ENCODE data around the gene TEPSIN. TPM values are rescaled to one million over a fixed set of nuclear protein-coding genes. Genes with fewer than 3 reads are reported as not detected.
A peak's percentile ranks its signal among the peaks of the same experiment; 100 is the strongest.

TEPSIN gene
- total and polyA plus RNA-seq, 2 of the 13 experiments (the other 11 are each of a cell fraction or from before 2014, with no cell fraction given): 16.1 to 18.8 TPM

- peak; percentile 81; the same call in 1 of the 2 replicates for TF ChIP-seq BCL3 (CRISPR knock-in tag; IDR thresholded peaks at IDR 0.05)
- no peak for TF ChIP-seq ZFP36 (IDR thresholded peaks at IDR 0.05; ENCODE audit: borderline replicate concordance, low read depth, low read length, partially characterized antibody)
- 0 out of 2 replicates have a peak, but pooled peaks have one; percentile 43 for TF ChIP-seq ISX (CRISPR knock-in tag; conservative IDR thresholded peaks at IDR 0.05)
- peak; percentile 100 for TF ChIP-seq NFYC (CRISPR knock-in tag; IDR thresholded peaks at IDR 0.05)
- no peak for TF ChIP-seq PHB2 (IDR thresholded peaks at IDR 0.05; ENCODE audit: partially characterized antibody)
- TF ChIP-seq SRF (IDR thresholded peaks at IDR 0.05; ENCODE audit: low read depth, low read length): no peak
- no peak for TF ChIP-seq ZNF616 (CRISPR knock-in tag; IDR thresholded peaks at IDR 0.05; ENCODE audit: low read depth)
- TF ChIP-seq HHEX (CRISPR knock-in tag; IDR thresholded peaks at IDR 0.05): peak; percentile 56; the same call in 1 of the 2 replicates
- no peak for TF ChIP-seq ZSCAN9 (CRISPR knock-in tag; IDR thresholded peaks at IDR 0.05; ENCODE audit: borderline replicate concordance)
- 0 out of 2 replicates have a peak, but pooled peaks have one; percentile 2 for TF ChIP-seq SNAPC2 (CRISPR knock-in tag; IDR thresholded peaks at IDR 0.05)
- TF ChIP-seq SP2 (CRISPR knock-in tag; IDR thresholded peaks at IDR 0.05): peak; percentile 98
- TF ChIP-seq ZKSCAN5 (CRISPR knock-in tag; IDR thresholded peaks at IDR 0.05): no peak
- peak; percentile 92 for TF ChIP-seq ELF4 (CRISPR knock-in tag; IDR thresholded peaks at IDR 0.05; ENCODE audit: borderline replicate concordance)
- TF ChIP-seq FOXA1 (IDR thresholded peaks at IDR 0.05): no peak
- peak; percentile 60 for TF ChIP-seq FOXA1 (CRISPR knock-in tag; IDR thresholded peaks at IDR 0.05)
- peak; percentile 93 for TF ChIP-seq GATAD1 (CRISPR knock-in tag; IDR thresholded peaks at IDR 0.05)
- TF ChIP-seq KDM2A (CRISPR knock-in tag; IDR thresholded peaks at IDR 0.05; ENCODE audit: borderline replicate concordance, low read depth): peak; percentile 88
- TF ChIP-seq, protein P1, sequence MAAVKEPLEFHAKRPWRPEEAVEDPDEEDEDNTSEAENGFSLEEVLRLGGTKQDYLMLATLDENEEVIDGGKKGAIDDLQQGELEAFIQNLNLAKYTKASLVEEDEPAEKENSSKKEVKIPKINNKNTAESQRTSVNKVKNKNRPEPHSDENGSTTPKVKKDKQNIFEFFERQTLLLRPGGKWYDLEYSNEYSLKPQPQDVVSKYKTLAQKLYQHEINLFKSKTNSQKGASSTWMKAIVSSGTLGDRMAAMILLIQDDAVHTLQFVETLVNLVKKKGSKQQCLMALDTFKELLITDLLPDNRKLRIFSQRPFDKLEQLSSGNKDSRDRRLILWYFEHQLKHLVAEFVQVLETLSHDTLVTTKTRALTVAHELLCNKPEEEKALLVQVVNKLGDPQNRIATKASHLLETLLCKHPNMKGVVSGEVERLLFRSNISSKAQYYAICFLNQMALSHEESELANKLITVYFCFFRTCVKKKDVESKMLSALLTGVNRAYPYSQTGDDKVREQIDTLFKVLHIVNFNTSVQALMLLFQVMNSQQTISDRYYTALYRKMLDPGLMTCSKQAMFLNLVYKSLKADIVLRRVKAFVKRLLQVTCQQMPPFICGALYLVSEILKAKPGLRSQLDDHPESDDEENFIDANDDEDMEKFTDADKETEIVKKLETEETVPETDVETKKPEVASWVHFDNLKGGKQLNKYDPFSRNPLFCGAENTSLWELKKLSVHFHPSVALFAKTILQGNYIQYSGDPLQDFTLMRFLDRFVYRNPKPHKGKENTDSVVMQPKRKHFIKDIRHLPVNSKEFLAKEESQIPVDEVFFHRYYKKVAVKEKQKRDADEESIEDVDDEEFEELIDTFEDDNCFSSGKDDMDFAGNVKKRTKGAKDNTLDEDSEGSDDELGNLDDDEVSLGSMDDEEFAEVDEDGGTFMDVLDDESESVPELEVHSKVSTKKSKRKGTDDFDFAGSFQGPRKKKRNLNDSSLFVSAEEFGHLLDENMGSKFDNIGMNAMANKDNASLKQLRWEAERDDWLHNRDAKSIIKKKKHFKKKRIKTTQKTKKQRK (IDR thresholded peaks at IDR 0.05; ENCODE audit: low read length): peak; percentile 89
- TF ChIP-seq ZNF253 (CRISPR knock-in tag; IDR thresholded peaks at IDR 0.05; ENCODE audit: borderline replicate concordance): peak; percentile 89
- TF ChIP-seq MAX (IDR thresholded peaks at IDR 0.05): peak; percentile 60
- peak; percentile 54; the same call in 1 of the 2 replicates for TF ChIP-seq ZNF556 (CRISPR knock-in tag; IDR thresholded peaks at IDR 0.05; ENCODE audit: borderline replicate concordance)
- TF ChIP-seq ZSCAN25 (CRISPR knock-in tag; IDR thresholded peaks at IDR 0.05): no peak; the same call in 1 of the 2 replicates
- TF ChIP-seq NFATC3 (CRISPR knock-in tag; IDR thresholded peaks at IDR 0.05): no peak
- TF ChIP-seq JUND (CRISPR knock-in tag; IDR thresholded peaks at IDR 0.05): 0 out of 2 replicates have a peak, but pooled peaks have one; percentile 18
- peak; percentile 73 for TF ChIP-seq CAMTA2 (CRISPR knock-in tag; IDR thresholded peaks at IDR 0.05; ENCODE audit: borderline replicate concordance)
- TF ChIP-seq ZNF441 (CRISPR knock-in tag; IDR thresholded peaks at IDR 0.05; ENCODE audit: borderline replicate concordance): peak; percentile 4; the same call in 1 of the 2 replicates
- peak; percentile 85; the same call in 1 of the 2 replicates for TF ChIP-seq MXD4 (CRISPR knock-in tag; IDR thresholded peaks at IDR 0.05)
These were observed at the start of gene TEPSIN, which contains the start of gene NDUFAF8 (continued) for GRCh38 chr17:81238815-81239713.
